Epithelial cell of esophagus (primary cell): ENCODE data around the gene PARK7.

Source experiments
- DNase-seq: peaks from one replicate; pipeline ENCODE4 v3.0.0; 2010; ENCODE audit warnings: low read depth
- H3K4me3 ChIP-seq: 2 replicates; pipeline ENCODE4 v1.5.1; 2011; ENCODE audit warnings: mild to moderate bottlenecking, low read length, control low read depth
- TF ChIP-seq, protein P1 (sequence below): IDR thresholded peaks from 2 replicates; pipeline ENCODE4 v1.5.1; 2011; ENCODE audit warnings: low read depth, mild to moderate bottlenecking, low read length, control low read depth, inconsistent platforms; ENCODE audit not compliant: insufficient read depth; ENCODE audit errors: missing control alignments

PARK7 gene

GRCh38 chr1:7984811-7985210, 23.3 kb downstream of the PARK7 start:
- DNase-seq = no peak
- TF ChIP-seq, protein P1, sequence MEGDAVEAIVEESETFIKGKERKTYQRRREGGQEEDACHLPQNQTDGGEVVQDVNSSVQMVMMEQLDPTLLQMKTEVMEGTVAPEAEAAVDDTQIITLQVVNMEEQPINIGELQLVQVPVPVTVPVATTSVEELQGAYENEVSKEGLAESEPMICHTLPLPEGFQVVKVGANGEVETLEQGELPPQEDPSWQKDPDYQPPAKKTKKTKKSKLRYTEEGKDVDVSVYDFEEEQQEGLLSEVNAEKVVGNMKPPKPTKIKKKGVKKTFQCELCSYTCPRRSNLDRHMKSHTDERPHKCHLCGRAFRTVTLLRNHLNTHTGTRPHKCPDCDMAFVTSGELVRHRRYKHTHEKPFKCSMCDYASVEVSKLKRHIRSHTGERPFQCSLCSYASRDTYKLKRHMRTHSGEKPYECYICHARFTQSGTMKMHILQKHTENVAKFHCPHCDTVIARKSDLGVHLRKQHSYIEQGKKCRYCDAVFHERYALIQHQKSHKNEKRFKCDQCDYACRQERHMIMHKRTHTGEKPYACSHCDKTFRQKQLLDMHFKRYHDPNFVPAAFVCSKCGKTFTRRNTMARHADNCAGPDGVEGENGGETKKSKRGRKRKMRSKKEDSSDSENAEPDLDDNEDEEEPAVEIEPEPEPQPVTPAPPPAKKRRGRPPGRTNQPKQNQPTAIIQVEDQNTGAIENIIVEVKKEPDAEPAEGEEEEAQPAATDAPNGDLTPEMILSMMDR = no peak
- H3K4me3 ChIP-seq = no peak overlapping the region

DNA sequence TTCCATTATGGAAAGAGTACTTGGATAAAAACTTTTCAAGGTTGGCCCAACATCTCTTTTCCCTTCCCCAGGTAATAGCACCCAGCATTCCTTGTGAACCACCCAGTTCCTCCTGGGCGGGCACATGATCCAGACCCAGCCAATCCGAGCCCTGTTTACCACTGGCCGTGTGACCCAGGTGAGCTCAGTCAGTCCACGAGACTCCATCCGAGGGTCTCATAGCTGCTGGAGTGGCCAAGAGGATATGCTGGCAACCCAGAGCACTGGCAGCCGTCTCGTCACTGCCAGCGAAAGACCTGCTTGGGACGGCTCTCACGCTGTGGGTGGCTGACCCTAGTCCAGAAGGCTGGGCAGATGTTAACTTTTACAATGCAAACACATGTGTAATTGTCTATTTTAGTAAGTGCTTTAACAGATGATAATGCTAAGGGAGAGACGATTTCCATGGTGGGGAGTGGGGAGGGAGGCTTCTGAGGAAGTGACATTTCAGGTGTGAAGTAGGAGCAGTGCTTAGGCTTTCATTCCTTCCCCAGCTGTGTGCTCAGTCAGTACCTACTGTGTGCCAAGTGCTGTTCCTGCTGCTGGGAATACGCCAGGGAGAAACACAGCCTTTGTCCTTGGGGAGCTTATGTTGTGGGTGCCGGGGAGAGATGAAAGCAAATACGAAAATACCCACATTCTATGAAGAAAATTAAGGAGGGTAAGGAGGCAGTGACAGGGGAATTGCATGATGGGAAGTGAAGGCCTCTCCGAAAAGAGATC, 24.5 kb downstream of the PARK7 start:
- no peak overlapping the region for H3K4me3 ChIP-seq
- no peak for DNase-seq
- TF ChIP-seq, protein P1 = no peak

DNA sequence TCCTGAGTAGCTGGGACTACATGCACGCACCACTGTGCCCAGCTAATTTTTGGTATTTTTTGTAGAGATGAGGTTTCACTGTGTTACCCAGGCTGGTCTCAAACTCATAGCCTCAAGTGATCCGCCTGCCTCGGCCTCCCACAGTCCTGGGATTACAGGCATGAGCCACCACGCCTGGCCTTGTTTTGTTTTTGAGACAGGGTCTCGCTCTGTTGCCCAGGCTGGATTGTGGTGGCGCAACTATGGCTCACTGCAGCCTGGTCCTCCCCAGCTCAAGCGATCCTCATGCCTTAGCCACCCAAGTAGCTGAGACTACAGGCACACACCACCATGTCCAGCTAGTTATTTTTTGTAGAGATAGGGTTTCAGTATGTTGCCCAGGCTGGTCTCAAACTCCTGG, 26.0 kb downstream of the PARK7 start:
- no peak overlapping the region for H3K4me3 ChIP-seq
- TF ChIP-seq, protein P1 = no peak
- no peak for DNase-seq

DNA sequence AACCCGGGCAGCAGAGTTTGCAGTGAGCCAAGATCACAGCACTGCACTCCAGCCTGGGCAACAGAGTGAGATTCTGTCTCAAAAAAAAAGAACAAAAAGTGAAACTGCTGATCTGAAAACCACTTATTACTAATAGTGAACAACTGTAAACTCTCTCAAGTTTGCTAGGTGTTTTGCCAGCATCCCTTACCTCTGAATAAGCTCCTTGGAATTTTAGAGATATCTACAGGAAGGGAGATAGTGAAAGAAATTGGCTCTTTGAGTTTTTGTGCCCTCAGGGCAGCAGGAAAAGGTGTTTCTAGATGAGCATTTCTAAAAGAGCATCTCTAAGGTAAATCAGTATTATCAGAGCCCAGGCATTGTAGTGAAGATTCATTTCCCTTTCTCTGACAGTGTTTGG, 27.1 kb downstream of the PARK7 start:
- peak; percentile 59 for DNase-seq
- H3K4me3 ChIP-seq = no peak overlapping the region
- TF ChIP-seq, protein P1 = no peak

GRCh38 chr1:7989762-7990428, 28.4 kb downstream of the PARK7 start:
- TF ChIP-seq, protein P1 = no peak
- H3K4me3 ChIP-seq = no peak overlapping the region
- no peak for DNase-seq

DNA sequence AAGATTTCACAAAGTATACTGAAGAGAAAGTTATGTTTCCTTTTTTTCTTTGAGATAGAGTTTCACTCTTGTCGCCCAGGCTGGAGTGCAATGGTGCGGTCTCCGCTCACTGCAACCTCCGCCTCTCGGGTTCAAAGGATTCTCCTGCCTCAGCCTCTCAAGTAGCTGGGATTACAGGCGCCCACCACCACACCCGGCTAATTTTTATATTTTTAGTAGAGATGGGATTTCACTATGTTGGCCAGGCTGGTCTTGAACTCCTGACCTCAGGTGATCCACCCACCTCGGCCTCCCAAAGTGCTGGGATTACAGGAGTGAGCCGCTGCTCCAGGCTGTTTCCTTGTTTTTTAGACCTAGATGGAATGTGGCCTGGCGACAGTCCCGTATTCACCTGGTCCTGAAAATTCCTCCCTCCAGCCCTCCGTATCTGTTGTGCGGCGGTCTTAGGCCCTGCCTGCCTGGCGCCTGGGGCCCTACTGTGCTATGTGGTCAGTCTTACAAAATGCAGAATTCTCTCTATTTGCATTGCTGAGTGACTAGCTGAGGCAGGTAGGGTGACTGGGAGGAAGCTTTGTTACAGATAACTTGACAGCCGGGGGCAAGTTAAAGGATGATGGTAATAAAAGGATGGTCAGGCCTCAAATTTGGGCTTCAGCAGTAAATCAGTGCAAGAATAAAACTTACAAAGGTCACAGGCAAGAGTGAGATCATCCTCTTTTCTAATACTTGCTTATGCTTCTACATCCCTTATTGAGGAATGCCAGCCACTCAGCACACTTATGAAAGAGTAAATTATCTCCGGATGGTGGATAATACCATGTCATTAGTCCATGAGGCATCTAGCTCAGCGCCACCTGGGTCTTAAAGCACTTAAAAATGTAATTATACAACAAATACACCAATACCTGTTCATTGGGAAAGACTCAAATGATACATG, 30.3 kb downstream of the PARK7 start:
- DNase-seq = no peak
- TF ChIP-seq, protein P1 = no peak
- no peak overlapping the region for H3K4me3 ChIP-seq
